ENCODE measurements around the gene VPS25.

Gene VPS25

DNA sequence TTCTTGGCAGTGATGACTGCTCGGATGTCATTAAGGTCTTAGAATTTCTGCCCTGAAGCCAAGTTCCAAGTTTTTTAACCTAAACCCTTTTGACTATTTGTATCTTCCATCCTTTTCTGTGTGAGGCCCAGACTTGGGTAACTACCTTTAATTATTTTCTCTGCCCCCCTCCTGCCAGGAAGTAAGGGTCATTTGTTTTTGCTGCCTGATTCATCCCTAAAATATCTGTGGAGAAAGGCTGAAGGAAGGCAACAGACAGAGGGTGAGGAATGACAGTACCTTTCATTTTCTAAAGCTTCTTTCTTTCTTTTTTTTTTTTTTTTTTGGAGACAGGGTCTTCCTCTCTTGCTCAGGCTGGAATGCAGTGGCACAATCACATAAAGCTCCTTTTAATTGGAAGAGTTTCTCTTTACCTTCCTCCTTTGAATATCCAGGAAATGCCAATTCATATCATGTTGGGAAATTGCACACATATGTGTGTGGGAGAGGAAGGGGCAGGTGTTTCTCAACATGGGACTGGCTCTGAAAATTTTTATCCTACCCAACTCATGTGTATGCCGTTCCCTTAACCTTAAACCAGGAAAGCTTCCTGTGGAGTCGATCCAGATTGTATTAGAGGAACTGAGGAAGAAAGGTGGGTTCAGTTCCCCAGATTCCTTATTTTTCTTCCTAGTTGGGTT, 957 bp downstream of the VPS25 start:
- Histone ChIP-seq H3K36me3 (ENCODE audit: low read length) (peaks cover 4% of the 10 kb centered on the region), H3K9ac (ENCODE audit: low read length) (peak overlapping the region; percentile 93), H3K27ac (ENCODE audit: low read depth, low read length) (no peak overlapping the region), H3K9me3 (ENCODE audit: insufficient read depth, low read length) (no peaks in the 10 kb centered on the region), H3K4me3 (ENCODE audit: insufficient read depth, low read length, poor library complexity, severe bottlenecking) (peak overlapping the region; percentile 91), H3F3A (ENCODE audit: insufficient read depth) (0 out of 2 replicates have a peak, but pooled peaks cover 3% of the 10 kb centered on the region), H3K4me2 (ENCODE audit: low read depth, low read length, poor library complexity, severe bottlenecking) (peak overlapping the region; percentile 94), H4K20me1 (ENCODE audit: low read depth, low read length) (no peaks in the 10 kb centered on the region), H2AFZ (ENCODE audit: low read depth, low read length, severe bottlenecking) (peak overlapping the region; percentile 84), H3K27me3 (ENCODE audit: low read length) (no peaks in the 10 kb centered on the region), H3K79me2 (ENCODE audit: insufficient read depth, low read length) (0 out of 2 replicates have a peak, but pooled peaks cover 10% of the 10 kb centered on the region), H3K9me2 (replicated peaks; ENCODE audit: insufficient read depth, low read length) (no peaks in the 10 kb centered on the region)
- TF ChIP-seq EZH2phosphoT487 (conservative IDR thresholded peaks at IDR 0.05; ENCODE audit: low read length) = no peak
- TF ChIP-seq, protein P1, sequence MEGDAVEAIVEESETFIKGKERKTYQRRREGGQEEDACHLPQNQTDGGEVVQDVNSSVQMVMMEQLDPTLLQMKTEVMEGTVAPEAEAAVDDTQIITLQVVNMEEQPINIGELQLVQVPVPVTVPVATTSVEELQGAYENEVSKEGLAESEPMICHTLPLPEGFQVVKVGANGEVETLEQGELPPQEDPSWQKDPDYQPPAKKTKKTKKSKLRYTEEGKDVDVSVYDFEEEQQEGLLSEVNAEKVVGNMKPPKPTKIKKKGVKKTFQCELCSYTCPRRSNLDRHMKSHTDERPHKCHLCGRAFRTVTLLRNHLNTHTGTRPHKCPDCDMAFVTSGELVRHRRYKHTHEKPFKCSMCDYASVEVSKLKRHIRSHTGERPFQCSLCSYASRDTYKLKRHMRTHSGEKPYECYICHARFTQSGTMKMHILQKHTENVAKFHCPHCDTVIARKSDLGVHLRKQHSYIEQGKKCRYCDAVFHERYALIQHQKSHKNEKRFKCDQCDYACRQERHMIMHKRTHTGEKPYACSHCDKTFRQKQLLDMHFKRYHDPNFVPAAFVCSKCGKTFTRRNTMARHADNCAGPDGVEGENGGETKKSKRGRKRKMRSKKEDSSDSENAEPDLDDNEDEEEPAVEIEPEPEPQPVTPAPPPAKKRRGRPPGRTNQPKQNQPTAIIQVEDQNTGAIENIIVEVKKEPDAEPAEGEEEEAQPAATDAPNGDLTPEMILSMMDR (IDR thresholded peaks at IDR 0.05; ENCODE audit: insufficient read depth, low read length, poor library complexity, severe bottlenecking) = no peak

DNA sequence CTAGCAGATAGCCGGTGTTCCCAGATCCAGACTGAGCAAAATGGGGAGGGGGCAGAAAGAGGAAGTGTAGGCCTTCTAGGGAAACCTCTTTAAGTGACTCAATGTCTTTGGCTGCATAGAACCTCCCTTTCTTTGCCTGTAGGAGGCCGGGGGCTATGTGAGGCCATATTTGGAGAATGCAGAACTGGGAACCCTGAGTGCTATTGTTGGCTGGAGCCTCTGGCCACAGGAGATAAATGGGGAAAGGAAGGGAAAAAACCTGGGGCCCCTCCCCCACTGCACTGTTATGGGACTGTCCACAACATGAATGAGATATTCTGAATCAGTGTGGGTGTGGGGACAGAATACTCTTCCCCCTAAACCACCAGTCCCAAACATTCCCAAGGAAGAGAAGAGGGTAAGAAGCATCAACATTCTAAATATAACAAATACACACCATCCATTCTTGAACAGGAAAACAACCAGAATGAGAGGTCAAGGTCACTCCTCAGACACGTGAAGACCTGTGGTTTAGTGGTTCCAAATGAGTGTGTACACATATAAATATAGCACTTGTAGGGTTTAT, 2.4 kb downstream of the VPS25 start:
- Histone ChIP-seq H3K27me3 (ENCODE audit: low read length) (no peaks in the 10 kb centered on the region), H3K9me2 (replicated peaks; ENCODE audit: insufficient read depth, low read length) (no peaks in the 10 kb centered on the region), H3K79me2 (ENCODE audit: insufficient read depth, low read length) (0 out of 2 replicates have a peak, but pooled peaks cover 10% of the 10 kb centered on the region), H4K20me1 (ENCODE audit: low read depth, low read length) (no peaks in the 10 kb centered on the region), H3K4me3 (ENCODE audit: insufficient read depth, low read length, poor library complexity, severe bottlenecking) (no peak overlapping the region), H3K36me3 (ENCODE audit: low read length) (peaks cover 4% of the 10 kb centered on the region), H3K4me2 (ENCODE audit: low read depth, low read length, poor library complexity, severe bottlenecking) (no peak overlapping the region), H3K9me3 (ENCODE audit: insufficient read depth, low read length) (no peaks in the 10 kb centered on the region), H3K27ac (ENCODE audit: low read depth, low read length) (no peak overlapping the region), H2AFZ (ENCODE audit: low read depth, low read length, severe bottlenecking) (no peak overlapping the region), H3K9ac (ENCODE audit: low read length) (no peak overlapping the region), H3F3A (ENCODE audit: insufficient read depth) (0 out of 2 replicates have a peak, but pooled peaks cover 3% of the 10 kb centered on the region)
- no peak for TF ChIP-seq EZH2phosphoT487 (conservative IDR thresholded peaks at IDR 0.05; ENCODE audit: low read length)
- TF ChIP-seq, protein P1 (IDR thresholded peaks at IDR 0.05; ENCODE audit: insufficient read depth, low read length, poor library complexity, severe bottlenecking) = no peak

DNA sequence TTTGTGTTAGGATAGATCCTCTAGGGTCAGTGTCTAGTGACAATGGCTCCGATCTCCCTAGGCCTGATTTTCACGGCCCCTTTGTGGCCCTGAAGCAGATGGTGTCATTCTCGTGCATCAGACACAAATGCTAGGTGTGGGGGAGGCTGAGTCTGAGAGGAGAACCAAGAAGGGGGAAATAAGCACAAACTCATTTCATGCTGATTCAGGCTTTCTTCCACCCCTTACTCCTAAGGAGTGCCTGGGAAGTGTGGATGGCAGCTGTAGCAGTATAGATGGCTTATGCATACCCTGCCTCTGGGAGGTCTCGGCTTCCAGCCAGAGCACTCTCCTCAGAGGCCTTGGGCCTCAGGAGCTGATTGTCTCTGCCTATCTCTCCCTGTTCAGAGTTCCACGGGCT, 5.3 kb downstream of the VPS25 start:
- Histone ChIP-seq H3K79me2 (ENCODE audit: insufficient read depth, low read length) (0 out of 2 replicates have a peak, but pooled peaks cover 7% of the 10 kb centered on the region), H3K9ac (ENCODE audit: low read length) (no peak overlapping the region), H3K36me3 (ENCODE audit: low read length) (peaks cover 4% of the 10 kb centered on the region), H3F3A (ENCODE audit: insufficient read depth) (0 out of 2 replicates have a peak, but pooled peaks cover 3% of the 10 kb centered on the region), H3K9me3 (ENCODE audit: insufficient read depth, low read length) (no peaks in the 10 kb centered on the region), H3K9me2 (replicated peaks; ENCODE audit: insufficient read depth, low read length) (no peaks in the 10 kb centered on the region), H3K4me2 (ENCODE audit: low read depth, low read length, poor library complexity, severe bottlenecking) (no peak overlapping the region), H4K20me1 (ENCODE audit: low read depth, low read length) (no peaks in the 10 kb centered on the region), H2AFZ (ENCODE audit: low read depth, low read length, severe bottlenecking) (no peak overlapping the region), H3K4me3 (ENCODE audit: insufficient read depth, low read length, poor library complexity, severe bottlenecking) (no peak overlapping the region), H3K27ac (ENCODE audit: low read depth, low read length) (no peak overlapping the region), H3K27me3 (ENCODE audit: low read length) (no peaks in the 10 kb centered on the region)
- no peak for TF ChIP-seq EZH2phosphoT487 (conservative IDR thresholded peaks at IDR 0.05; ENCODE audit: low read length)
- TF ChIP-seq, protein P1 (IDR thresholded peaks at IDR 0.05; ENCODE audit: insufficient read depth, low read length, poor library complexity, severe bottlenecking) = no peak
